HAP-1 (cell line): ENCODE data around the gene KATNBL1.
"Not testable (repeated sequence)": the region's sequence is repeated elsewhere in the genome, so short reads cannot be mapped to it uniquely, and the experiment has no call there.

ENCODE experiments used
- DNase-seq, 2 experiments: peaks; one replicate each; pipeline ENCODE4 v3.0.0-alpha.2; 2016 to 2020; ENCODE audit warnings: low spot score in 2 of 2
- H3K27me3 ChIP-seq: fragments of 250-450 bp; sonication (Bioruptor Pico); 2 replicates; pipeline ENCODE4 v1.5.1; 2020; ENCODE audit warnings: low read depth, mild to moderate bottlenecking, moderate library complexity
- H3K36me3 ChIP-seq: fragments of 250-450 bp; sonication (Bioruptor Pico); replicated peaks from 2 replicates; pipeline ENCODE4 v1.5.1; 2020; ENCODE audit warnings: mild to moderate bottlenecking
- H3K4me1 ChIP-seq: fragments of 250-450 bp; sonication (Bioruptor Pico); 2 replicates; pipeline ENCODE4 v1.5.1; 2020; ENCODE audit warnings: mild to moderate bottlenecking
- H3K4me3 ChIP-seq: fragments of 250-450 bp; sonication (Bioruptor Pico); 2 replicates; pipeline ENCODE4 v1.5.1; 2020; ENCODE audit warnings: mild to moderate bottlenecking, moderate library complexity
- H3K9me3 ChIP-seq: fragments of 250-450 bp; sonication (Bioruptor Pico); 2 replicates; pipeline ENCODE4 v1.5.1; 2020; ENCODE audit warnings: mild to moderate bottlenecking, moderate library complexity
- in situ Hi-C: fragments of 300-500 bp; cut with MboI; formaldehyde crosslinking; loops from 3 replicates; pipeline ENCODE4 v1.14.3; 2020; ENCODE audit warnings: low sequenced_read_pairs, inconsistent platforms, mixed read lengths

KATNBL1 gene

DNA sequence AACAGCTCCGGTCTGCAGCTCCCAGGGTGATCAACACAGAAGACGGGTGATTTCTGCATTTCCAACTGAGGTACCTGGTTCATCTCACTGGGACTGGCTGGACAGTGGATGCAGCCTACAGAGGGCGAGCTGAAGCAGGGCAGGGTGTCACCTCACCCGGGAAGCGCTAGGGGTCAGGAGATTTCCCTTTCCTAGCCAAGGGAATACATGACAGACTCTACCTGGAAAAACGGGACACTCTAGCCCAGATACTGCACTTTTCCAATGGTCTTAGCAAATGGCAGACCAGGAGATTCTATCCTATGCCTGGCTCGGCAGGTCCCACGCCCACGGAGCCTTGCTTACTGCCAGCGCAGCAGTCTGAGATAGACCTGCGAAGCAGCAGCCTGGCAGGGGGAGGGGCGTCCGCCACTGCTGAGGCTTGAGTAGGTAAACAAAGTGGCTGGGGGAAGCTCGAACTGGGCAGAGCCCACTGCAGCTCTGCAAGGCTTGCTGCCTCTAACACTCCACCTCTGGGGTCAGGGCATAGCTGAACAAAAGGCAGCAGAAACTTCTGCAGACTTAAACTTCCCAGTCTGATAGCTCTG lies 43.8 kb downstream of the KATNBL1 start:
- H3K4me1 ChIP-seq, in situ Hi-C loops, DNase-seq, H3K4me3 ChIP-seq, H3K27me3 ChIP-seq, H3K36me3 ChIP-seq: not testable (repeated sequence)
- peaks cover 16% of the 10 kb centered on the region for H3K9me3 ChIP-seq

DNA sequence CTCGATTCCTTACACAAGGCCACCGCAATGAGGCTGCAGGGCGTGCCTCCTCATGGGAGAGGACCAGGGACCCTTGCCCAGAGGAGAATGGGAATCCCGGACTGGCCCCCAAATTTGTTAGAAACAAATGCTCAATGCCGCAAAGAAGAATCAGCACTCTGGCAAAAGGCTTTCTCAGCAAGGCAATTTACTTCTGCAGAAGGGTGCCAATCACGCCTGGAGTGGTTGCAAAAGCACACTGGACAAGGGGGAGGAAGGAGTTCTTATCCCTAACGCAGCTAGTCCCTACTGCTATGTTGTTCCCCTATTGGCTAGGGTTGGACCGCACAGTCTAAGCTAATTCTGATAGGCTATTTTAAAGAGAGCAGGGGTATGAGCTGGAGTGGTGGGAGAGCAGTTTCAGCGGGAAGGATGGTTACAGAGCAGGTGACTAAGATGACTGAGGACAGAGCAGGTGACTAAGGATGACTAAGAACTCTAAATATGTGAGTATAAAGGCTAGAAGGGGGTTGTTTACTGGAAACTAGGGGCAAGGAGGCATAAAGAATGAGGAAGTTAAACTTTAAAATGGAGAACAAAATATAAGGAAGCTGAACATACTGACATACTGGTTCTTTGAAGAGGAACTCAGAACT lies 48.5 kb downstream of the KATNBL1 start:
- no peak for DNase-seq
- in situ Hi-C loops = no loop called here
- no peaks in the 10 kb centered on the region; the same call in 1 of the 2 replicates for H3K4me1 ChIP-seq
- no peak overlapping the region for H3K4me3 ChIP-seq
- peaks cover 6% of the 10 kb centered on the region for H3K9me3 ChIP-seq
- H3K27me3 ChIP-seq = no peaks in the 10 kb centered on the region
- peaks cover 10% of the 10 kb centered on the region for H3K36me3 ChIP-seq

DNA sequence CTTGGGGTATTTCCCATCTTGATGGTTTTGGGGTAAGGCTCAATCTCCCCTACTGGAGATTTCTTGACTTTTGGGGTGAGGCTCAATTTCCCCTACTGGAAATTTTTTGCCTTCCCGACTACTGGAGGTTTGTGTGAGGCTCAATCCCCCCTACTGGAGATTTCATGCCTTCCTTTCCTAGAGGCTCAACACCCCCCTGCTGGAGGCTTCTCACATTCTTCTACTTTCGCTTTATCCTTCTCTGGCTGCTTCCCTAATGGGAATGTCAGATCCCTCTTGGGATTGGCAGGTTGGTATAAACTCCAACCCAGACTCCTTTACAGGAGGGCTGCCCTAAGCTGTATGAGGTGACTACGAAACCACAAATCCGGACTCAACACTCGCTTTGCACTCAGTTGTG lies 49.2 kb downstream of the KATNBL1 start:
- DNase-seq = no peak
- H3K4me1 ChIP-seq = no peaks in the 10 kb centered on the region; the same call in 1 of the 2 replicates
- H3K36me3 ChIP-seq = peaks cover 10% of the 10 kb centered on the region
- in situ Hi-C loops = no loop called here
- H3K27me3 ChIP-seq = no peaks in the 10 kb centered on the region
- no peak overlapping the region for H3K4me3 ChIP-seq
- peaks cover 6% of the 10 kb centered on the region for H3K9me3 ChIP-seq

DNA sequence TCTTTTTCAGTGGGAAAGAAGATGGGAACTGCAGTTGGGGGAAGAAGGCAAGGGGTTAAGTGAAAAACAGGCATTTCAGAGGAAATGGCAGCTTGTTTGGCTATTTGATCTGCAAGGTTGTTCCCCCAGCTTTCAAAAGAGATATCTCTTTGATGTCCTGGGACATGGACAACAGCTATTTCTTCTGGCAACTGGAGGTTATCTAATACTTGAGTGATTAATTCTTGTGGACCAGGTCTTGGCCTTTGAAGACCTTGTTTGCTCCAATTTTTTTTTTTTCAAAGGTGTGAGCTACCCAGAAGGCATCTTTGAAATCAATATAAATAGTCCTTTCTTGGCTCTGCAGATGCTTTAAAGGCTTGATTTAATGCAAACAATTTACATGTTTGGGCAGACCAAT lies 51.5 kb downstream of the KATNBL1 start:
- DNase-seq = no peak
- Histone ChIP-seq H3K9me3 (peaks cover 6% of the 10 kb centered on the region), H3K4me1 (no peaks in the 10 kb centered on the region), H3K4me3 (no peak overlapping the region), H3K36me3 (peaks cover 17% of the 10 kb centered on the region), H3K27me3 (no peaks in the 10 kb centered on the region)
- in situ Hi-C loops = no loop called here

DNA sequence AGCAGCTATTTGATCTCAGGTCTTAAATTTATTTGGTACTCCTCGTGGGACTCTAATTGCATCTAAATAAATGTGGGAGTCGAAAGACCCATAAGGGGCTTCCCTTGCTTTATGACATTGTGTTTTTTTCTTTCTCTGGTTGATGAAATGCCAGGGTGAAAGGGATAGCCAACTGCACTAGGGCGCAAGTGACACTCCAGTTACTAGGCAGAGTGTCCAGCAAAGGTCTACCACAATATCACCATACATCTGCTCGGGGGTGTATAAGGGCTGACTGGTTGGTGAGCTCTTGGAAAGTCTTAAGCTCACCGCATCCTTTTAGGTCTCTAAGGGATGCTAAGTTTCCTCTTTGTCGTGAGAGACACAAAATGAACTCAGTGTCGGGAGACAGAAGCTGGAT lies 54.0 kb downstream of the KATNBL1 start:
- DNase-seq = no peak
- no peak overlapping the region for H3K4me3 ChIP-seq
- peaks cover 20% of the 10 kb centered on the region for H3K36me3 ChIP-seq
- no peaks in the 10 kb centered on the region for H3K27me3 ChIP-seq
- H3K9me3 ChIP-seq = no peaks in the 10 kb centered on the region; the same call in none of the 2 replicates
- in situ Hi-C loops = no loop called here
- H3K4me1 ChIP-seq = no peaks in the 10 kb centered on the region

DNA sequence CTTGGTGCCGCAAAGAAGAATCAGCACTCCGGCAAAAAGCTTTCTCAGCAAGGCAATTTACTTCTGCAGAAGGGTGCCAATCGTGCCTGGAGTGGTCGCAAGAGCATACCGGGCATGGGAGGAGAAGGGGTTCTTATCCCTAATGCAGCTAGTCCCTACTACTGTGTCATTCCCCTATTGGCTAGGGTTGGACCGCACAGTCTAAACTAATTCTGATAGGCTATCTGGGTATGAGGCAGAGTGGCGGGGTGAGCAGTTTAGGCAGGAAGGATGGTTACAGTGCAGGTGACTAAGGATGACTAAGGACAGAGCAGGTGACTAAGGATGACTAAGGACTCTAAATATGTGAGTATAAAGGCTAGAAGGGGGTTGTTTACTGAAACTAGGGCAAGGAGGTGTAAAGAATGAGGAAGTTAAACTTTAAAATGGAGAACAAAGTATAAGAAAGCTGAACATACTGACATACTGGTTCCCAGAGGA lies 55.1 kb downstream of the KATNBL1 start:
- no peak for DNase-seq
- H3K27me3 ChIP-seq = no peaks in the 10 kb centered on the region
- in situ Hi-C loops = no loop called here
- peaks cover 18% of the 10 kb centered on the region for H3K36me3 ChIP-seq
- no peak overlapping the region for H3K4me3 ChIP-seq
- H3K4me1 ChIP-seq = no peaks in the 10 kb centered on the region
- H3K9me3 ChIP-seq = no peaks in the 10 kb centered on the region; the same call in 1 of the 2 replicates

DNA sequence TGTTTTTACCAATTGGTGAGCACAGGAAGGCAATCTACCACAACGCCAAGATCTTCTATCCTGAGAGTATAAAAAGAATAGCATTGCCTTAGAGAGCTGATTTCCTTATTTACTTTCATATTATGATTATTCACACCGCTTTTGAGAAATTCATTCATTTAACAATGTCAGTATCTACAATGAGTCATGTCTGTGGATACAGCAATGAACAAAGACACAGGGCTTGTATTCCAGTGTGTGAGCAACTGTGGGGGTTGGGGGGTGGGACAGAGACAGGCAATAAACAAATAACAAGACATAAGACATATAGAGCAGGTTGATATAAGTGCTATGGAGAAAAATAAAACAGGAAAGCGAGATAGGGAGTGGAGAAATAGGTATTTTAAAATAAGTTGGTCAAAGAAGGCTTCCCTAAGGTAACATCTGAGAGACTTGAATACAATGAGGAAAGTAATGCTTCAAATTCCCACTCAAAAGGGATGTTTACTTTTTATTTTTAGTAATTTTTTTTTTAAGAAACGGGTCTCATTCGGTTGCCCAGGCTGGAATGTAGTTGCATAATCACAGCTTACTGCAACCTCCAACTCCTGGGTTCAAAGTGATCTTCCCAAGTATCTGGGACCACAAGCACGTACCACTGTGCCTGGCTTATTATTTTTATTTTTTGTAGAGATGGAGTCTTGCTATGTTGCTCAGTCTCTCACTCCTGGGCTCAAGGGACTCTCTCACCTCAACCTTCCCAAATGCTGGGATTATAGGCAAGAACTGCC lies 62.3 kb downstream of the KATNBL1 start:
- Histone ChIP-seq H3K9me3 (no peaks in the 10 kb centered on the region), H3K4me3 (no peak overlapping the region), H3K4me1 (no peaks in the 10 kb centered on the region), H3K27me3 (no peaks in the 10 kb centered on the region), H3K36me3 (peaks cover 16% of the 10 kb centered on the region)
- DNase-seq = no peak
- in situ Hi-C loops = no loop called here

DNA sequence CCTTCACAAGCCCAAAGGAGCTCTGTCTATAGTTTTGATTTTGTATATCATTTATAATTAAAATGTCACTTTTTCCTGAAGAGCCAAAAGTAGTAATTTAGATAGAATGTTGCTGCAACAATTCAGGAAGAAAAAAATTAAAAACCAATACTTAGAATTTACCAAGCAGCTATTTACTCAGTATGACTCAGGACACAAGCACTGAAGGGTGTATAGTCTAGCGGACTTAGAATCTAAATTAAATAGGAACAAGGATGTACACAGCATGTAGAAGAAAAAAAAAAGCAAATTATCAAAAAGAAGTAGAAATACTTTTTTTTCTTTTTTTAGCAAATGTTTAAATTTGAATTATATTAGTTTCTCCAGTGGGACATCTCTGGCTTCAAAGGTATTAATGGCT lies 76.4 kb downstream of the KATNBL1 start:
- H3K27me3 ChIP-seq = no peaks in the 10 kb centered on the region
- no peak for DNase-seq
- no peaks in the 10 kb centered on the region for H3K9me3 ChIP-seq
- no peak overlapping the region for H3K4me3 ChIP-seq
- no peaks in the 10 kb centered on the region for H3K36me3 ChIP-seq
- in situ Hi-C loops = no loop called here
- no peaks in the 10 kb centered on the region; the same call in 1 of the 2 replicates for H3K4me1 ChIP-seq

DNA sequence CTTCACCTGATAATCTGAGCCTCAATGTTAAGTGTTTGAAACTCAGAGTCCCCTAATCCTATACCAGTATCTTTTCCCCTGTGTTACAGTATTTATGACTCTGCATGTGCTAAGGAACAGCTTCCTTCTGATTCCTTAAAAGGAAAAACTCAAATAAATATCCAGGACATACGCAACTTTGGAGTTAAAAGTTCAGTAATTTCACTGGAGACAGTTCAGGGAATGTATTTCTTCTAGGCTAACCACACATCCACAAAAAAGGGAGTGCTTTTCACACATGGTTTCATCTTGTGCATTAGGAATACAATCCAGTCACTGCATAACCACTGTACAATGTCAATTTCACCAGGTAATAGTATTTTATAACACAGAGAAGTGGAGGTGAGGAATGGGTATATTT lies 77.0 kb downstream of the KATNBL1 start:
- Histone ChIP-seq H3K27me3 (no peaks in the 10 kb centered on the region), H3K4me1 (no peaks in the 10 kb centered on the region; the same call in 1 of the 2 replicates), H3K4me3 (no peak overlapping the region), H3K36me3 (no peaks in the 10 kb centered on the region), H3K9me3 (no peaks in the 10 kb centered on the region)
- no peak for DNase-seq
- in situ Hi-C loops = no loop called here

DNA sequence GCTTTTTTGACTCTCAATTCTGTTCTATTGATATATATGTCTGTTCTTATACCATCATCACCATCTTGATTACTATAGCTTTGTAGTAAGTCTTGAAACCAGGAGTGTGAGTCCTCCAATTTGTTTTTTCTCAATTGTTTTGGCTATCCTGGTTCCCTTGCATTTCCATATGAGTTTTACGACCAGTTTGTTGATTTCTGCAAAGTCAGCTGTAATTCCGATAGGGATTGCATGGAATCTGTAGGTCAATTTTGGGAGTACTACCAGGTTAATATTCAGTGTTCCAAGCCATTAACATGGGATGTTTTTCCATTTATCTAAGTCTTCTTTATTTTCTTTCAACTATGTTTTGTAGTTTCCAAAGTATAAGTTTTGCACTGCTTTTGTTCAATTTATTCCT lies 81.0 kb downstream of the KATNBL1 start:
- Histone ChIP-seq H3K27me3 (no peaks in the 10 kb centered on the region), H3K36me3 (no peaks in the 10 kb centered on the region), H3K4me3 (no peak overlapping the region), H3K4me1 (peaks cover 11% of the 10 kb centered on the region), H3K9me3 (no peaks in the 10 kb centered on the region)
- in situ Hi-C loops = no loop called here
- DNase-seq = no peak

DNA sequence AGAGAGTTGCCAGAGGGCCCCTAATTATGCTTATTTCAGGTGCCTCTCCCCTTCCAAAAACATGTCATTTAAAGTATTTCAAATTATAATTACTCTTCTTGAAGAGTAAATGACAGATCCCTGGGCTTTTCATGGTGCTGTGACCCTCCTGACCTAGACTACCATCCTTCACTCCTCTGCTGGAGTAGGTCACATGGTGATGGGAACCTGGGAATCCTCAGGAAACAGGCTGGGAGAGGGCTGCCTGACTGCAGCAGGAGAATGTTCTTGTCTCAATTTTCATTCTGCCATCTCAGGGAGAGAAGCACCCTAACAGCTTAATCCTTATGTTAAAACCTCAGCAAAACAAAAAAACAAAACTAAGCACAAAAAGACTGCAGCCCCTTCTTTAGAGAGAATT lies 83.4 kb downstream of the KATNBL1 start:
- DNase-seq = peak; percentile 20 to 24
- in situ Hi-C loops = no loop called here
- H3K36me3 ChIP-seq = no peaks in the 10 kb centered on the region
- no peaks in the 10 kb centered on the region for H3K9me3 ChIP-seq
- H3K4me3 ChIP-seq = no peak overlapping the region
- H3K27me3 ChIP-seq = no peaks in the 10 kb centered on the region
- peaks cover 11% of the 10 kb centered on the region for H3K4me1 ChIP-seq

DNA sequence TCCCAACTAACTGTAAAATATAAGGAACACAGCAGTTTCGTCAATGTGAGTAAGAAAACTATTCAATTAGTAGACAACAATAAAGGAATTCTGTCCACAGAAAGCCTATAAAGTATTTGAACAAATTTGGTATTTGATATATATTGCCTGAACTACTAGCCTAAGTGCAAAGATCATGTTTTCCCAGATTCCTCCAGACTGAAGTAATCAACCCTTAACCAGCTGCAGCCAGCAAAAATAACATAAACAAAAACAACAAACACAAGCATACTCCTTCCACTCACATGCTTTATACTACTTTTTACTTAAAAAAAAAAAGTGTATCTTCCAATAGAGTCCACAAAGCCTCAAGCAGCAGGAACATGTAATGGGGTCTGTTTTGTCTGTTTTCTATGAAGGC lies 84.0 kb downstream of the KATNBL1 start:
- DNase-seq = no peak
- H3K27me3 ChIP-seq = no peaks in the 10 kb centered on the region
- H3K9me3 ChIP-seq = no peaks in the 10 kb centered on the region
- no peaks in the 10 kb centered on the region for H3K36me3 ChIP-seq
- peaks cover 11% of the 10 kb centered on the region for H3K4me1 ChIP-seq
- no peak overlapping the region for H3K4me3 ChIP-seq
- in situ Hi-C loops = no loop called here

DNA sequence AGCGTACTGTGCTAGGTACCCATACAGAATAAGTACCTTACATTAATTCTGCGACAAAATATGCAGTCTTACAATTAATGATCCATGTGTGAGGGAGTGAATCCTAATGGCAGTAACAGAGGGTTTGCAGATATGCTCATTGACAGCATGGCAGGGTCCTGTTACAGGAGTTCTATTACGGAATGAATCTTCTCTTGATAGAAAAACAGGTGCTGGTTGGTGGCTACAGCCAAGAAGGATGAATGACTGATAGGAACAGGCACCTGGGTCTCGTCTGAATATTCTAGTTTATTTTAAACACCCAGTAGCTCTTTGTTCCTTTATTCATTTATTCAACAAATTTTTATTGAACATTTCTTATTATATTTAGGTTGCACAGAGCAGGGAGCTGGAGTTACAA lies 85.2 kb downstream of the KATNBL1 start:
- no peak for DNase-seq
- H3K36me3 ChIP-seq = no peaks in the 10 kb centered on the region
- H3K4me1 ChIP-seq = peaks cover 11% of the 10 kb centered on the region
- H3K27me3 ChIP-seq = no peaks in the 10 kb centered on the region
- in situ Hi-C loops = no loop called here
- H3K4me3 ChIP-seq = no peak overlapping the region
- no peaks in the 10 kb centered on the region for H3K9me3 ChIP-seq

DNA sequence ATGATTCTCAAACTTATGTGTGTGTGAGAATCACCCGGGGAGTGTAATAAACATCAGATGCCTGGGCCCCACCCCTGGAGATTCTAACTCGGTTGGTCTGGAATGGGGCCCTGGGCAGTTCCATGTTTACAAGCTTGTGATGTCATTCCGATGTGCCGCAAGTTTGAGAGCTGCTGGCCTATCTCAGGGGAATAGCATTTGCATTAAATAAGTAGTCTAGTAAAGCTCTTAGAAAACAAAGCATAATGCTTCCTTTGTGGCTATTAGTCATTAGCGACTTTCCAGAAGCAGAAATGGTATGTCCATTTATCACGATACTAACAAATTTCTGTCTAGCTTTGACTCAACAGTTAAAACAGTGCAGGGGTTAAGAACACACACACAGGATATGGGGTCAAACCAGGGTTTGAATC lies 87.1 kb downstream of the KATNBL1 start:
- no peaks in the 10 kb centered on the region for H3K9me3 ChIP-seq
- peaks cover 13% of the 10 kb centered on the region for H3K4me1 ChIP-seq
- no peak for DNase-seq
- no peaks in the 10 kb centered on the region for H3K36me3 ChIP-seq
- in situ Hi-C loops = no loop called here
- H3K27me3 ChIP-seq = no peaks in the 10 kb centered on the region
- H3K4me3 ChIP-seq = no peak overlapping the region
